Dedifferentiated amniotic fluid mesenchymal stem cell (primary cell): Measurements from ENCODE around the gene COL20A1.
"Not testable (repeated sequence)": the region's sequence is repeated elsewhere in the genome, so short reads cannot be mapped to it uniquely, and the experiment has no call there.

Source experiments
- DNase-seq: peaks from one replicate; pipeline ENCODE4 v3.0.0-alpha.2; 2016; ENCODE audit errors: extremely low spot score

The COL20A1 gene

GRCh38 chr20:63376283-63377250 lies 83.6 kb downstream of the COL20A1 start:
- DNase-seq: no peak

- no peak for DNase-seq
Measured at GRCh38 chr20:63377256-63377941, 84.4 kb downstream of the COL20A1 start.

- DNase-seq: no peak
Measured at GRCh38 chr20:63377951-63378381, 85.0 kb downstream of the COL20A1 start.

- DNase-seq: no peak
Measured at GRCh38 chr20:63378626-63379025, 85.6 kb downstream of the COL20A1 start.

DNA sequence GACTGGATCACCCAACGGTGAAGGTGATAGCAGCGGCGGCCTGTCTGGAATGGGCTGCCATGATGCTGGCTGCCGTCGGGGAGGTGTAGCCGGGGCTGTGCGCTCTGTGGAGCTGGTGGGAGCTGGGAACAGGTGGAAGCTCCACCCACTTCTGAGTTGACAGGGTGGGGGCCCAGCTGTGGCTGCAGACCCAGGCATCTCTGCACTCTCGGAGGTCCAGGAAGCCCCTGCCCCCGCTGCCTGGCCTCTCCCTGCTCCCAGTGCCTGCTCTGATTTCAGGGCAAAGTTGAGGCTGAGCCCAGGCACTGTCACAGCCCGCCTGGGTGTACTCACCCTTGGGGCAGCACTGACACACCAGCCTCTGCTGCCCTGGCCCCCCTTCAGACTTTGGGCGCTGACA lies 86.3 kb downstream of the COL20A1 start:
- DNase-seq: no peak

DNA sequence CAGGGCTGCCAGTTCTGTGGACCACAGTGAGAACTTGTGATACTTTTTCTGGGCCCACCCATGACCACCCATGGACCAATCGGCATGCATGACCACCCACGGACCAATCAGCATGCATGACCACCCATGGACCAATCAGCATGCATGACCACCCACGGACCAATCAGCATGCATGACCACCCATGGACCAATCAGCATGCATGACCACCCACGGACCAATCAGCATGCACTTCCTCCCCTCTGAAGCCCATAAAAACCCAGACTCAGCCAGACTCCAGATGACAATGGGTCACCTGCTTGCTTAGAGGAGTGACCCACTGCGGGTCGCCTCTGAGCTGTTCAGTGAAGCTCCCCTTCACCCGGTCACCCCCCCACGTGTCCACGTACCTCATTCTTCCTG lies 86.9 kb downstream of the COL20A1 start:
- DNase-seq: not testable (repeated sequence)

DNA sequence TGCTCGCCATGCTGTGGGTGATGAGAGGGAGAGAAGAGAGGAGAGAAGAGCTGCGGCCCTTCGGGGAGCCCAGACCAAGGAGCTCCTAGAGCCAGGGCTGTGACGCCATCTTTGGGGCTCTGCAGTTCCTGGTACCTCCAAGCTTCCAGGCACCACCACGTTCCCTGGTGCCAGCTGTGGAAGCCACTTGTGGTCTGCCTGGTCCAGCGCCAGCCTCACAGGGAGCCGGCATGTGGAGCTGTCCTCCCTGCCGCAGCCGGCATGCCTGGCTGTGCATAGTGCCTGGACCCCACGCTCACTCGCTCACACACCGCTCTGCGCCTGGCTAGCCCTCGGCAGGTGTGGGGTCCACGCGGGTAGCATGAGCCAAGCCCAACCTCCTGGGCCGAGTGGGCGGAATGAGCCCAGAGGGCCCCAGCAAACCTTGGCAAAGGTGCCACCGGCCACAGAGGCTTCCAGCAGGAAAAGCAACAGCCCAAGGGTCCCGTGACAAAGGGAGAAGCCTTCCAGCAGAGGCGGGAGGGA lies 87.4 kb downstream of the COL20A1 start:
- DNase-seq: no peak

DNA sequence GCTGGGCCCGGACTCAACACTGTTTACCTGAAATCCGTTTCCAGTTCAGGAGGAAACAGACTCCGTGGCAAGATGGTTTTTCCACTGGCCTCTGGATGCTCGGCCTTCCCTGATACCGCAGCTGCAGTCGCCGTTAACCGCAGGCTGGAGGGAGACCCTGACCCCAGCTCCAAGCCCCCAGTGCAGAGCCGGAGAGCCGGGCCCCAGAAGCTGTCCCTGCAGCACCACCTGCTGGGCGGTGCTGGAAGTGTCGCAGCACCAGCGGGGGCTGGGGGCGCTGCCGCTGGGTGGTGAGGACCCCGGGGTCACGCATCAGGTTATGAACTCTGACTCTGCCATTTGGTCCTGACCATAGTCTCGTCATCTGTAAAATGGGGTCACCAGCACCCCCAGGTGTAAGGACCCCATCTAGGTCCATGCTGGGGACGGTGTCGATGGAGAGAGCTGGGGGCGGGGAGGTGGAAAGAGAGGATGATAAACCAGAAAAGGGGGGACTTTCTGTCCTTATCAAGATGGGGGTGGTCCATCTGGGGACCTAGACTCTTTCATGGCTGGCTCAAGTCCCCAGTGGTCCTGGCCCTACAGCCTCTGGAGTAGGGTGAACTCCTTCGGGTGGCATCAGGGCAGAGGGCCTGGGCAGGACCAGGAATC lies 88.9 kb downstream of the COL20A1 start:
- no peak for DNase-seq

DNA sequence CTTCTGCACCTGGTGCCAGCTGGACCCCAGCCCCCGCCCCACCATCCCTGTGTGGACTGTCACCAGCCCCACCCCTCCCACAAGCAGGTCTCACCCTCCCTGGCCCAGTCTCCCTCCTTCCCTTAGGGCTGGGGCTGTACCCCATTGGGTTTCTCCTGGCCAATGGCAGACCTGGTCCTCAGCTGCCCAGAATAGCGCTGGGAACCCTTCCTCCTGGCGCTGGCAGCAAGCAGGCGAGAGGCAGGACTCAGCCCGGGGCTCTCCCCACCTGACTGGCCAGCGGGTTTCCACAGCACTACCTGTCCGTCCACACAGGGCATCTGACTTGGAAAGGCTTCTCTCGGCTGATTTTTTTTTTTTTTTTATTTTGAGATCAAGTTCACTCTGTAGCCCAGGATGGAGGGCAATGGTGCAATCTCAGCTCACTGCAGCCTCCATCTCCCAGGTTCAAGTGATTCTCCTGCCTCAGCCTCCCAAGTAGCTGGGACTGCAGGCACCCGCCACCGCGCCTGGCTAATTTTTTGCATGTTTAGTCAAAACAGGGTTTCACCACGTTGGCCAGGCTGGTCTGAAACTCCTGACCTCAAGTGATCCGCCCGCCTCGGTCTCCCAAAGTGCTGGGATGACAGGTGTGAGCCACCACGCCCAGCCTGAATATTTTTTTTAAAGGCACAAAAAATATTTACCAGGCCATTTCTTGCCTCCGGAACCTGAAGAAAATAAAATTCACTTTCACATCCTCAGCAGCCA lies 89.7 kb downstream of the COL20A1 start:
- no peak for DNase-seq

- DNase-seq: no peak
Measured at GRCh38 chr20:63383556-63383955, 90.6 kb downstream of the COL20A1 start.

DNA sequence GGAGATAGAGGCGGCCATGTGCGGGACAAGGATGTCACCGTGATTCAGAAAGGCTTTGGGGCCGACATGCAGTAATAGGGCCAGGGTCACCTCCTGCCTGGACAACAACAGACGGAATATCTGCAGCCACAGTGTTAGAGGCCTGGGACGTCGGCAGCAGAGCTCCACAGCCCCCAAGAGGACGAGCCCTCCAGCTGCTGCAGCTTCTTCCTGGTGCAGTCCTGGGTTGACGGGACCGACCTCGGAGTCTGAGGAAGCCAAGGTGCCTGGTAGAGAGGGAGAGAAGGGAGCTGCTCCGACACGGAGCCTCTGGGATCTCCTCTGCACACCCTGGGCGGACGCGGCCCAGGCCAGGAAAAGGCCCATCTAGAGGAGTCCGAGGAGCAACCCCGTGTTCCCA lies 91.3 kb downstream of the COL20A1 start:
- DNase-seq: no peak
